Stimulated activated naive CD4-positive, alpha-beta T cell treated with Interleukin-2 at 50 U/mL for 16 hours (primary cell): ENCODE measurements around the gene PCDH1.
"Not testable (repeated sequence)": the region's sequence is repeated elsewhere in the genome, so short reads cannot be mapped to it uniquely, and the experiment has no call there.

Source experiments
- DNase-seq: peaks from one replicate; lab custom pipeline; 2025; lab: John Stamatoyannopoulos, UW

The PCDH1 gene

DNA sequence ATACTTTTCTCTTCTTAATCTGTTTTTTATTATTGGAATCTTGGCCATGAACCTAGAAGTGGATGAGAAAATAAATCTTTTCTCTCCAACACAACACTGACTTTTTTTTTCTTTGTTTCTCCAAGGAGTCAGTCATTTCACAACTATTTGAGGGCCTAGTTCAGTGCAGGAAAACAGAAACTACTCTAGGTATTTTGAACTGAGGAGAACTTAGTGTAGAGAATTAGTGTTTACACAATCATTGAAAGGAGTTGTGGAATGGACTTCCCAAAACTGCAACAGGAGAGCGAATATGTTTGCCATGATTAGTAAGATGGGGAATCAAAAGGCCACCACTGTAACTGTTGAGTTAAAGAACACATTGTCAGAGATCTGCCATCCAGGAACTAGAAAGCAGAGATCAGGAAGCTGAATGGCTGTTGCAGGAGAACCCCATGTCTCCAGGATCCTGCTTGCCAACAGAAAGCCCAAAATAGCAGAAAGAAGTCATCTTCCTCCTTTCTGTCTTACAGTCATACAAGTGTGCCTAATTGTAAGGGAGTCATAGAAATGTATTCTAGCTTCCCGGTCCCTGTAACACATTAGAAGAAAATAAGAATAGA lies 20.3 kb upstream of the PCDH1 start:
- DNase-seq, result no peak

GRCh38 chr5:141897425-141897824 lies 19.2 kb upstream of the PCDH1 start:
- DNase-seq, result no peak

- not testable (repeated sequence) for DNase-seq
Measured at GRCh38 chr5:141890429-141890828, 12.2 kb upstream of the PCDH1 start.

- no peak for DNase-seq
Measured at GRCh38 chr5:141889282-141889871, 11.2 kb upstream of the PCDH1 start.

DNA sequence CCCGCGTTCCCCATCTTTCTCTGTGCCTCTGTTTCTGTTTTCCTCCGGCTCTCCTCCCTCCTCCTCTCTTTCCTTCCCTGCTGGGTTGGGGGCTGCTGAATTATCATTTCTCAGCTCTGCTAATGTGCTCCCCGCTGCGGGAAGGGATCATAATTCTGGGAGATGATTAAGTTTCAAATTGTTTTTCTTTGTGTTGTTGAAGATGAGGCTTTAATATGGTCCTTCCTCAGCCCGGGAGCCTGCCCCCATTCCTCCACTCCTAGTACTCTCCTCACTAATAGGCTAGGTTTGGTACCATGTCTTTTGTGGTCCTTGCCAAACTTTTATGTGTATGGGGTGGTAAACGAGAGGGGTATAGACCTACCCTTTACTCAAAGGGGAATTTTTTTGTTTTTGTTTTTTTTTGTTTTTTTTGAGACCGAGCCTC lies 5.7 kb upstream of the PCDH1 start:
- DNase-seq, result no peak

GRCh38 chr5:141883184-141883891 lies 5.1 kb upstream of the PCDH1 start:
- no peak for DNase-seq

DNA sequence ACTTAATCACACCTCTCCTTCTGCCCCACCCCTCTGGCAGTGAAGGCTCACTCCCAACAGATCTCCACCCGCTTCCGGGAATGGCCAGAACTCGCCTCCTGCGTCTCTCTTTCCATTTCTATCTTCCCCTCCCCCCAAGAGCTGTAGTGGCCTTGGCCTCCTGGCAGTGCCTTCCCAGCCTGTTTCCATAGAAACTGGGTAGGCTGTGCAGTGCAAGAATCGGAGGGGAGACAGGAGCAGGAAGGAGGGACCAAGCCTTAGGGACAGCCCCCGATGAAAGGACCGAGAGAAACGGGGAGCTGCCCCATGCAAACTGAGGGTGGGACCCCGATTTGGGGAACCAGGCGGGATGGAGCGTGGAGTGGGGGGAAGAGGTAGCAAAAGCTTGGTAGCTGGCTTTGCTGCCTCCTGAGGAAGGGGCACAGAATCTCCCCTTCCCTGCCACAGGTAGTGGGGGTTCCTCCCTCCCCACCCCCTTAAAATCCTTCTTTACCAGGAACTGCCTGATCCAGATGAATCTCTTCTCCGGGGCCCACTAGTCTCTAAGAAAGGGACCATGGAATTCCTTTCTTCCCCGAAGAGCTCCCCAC lies 4.5 kb upstream of the PCDH1 start:
- no peak for DNase-seq

GRCh38 chr5:141881886-141882285 lies 3.7 kb upstream of the PCDH1 start:
- DNase-seq, result no peak

DNA sequence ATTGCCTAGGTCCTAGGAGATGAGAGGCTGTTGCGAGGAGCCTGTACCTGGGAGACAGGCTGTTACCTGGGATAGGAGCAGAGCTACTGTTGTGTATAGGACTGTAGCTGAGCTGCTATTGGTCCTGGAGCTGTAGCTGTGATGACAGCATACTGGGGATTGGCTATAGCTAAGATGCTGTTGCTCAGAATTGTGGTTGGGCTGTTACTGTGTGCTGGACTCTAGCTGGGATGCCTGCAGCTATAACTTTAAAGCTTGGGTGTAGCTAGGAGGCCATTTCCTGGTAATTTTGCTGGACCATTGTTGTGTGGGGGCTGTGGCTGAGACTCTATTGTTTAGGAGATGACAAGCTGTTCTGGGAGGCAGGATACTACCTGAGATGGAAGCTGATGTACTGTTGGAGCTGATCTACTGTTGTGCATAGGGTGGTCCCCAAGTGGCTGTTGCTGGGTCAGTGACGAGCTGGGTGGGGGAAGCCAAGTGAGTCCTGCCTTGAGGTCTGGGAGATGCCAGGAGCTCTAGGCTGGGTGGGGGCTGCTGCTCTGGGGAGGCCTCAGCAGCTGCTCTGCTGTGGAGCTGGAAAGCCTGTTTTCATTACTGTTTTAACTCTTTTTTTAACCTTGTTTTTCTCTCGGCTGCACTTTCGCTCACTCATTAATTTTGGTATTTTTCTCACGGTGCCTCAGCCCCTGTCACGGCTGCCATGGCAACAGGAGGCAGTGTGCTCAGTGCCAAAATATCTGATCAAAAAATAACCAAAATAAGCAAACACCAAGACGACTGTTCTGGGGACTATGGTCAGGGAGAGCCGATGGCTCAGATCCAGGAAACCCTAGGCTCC lies 3.0 kb upstream of the PCDH1 start:
- no peak for DNase-seq

DNA sequence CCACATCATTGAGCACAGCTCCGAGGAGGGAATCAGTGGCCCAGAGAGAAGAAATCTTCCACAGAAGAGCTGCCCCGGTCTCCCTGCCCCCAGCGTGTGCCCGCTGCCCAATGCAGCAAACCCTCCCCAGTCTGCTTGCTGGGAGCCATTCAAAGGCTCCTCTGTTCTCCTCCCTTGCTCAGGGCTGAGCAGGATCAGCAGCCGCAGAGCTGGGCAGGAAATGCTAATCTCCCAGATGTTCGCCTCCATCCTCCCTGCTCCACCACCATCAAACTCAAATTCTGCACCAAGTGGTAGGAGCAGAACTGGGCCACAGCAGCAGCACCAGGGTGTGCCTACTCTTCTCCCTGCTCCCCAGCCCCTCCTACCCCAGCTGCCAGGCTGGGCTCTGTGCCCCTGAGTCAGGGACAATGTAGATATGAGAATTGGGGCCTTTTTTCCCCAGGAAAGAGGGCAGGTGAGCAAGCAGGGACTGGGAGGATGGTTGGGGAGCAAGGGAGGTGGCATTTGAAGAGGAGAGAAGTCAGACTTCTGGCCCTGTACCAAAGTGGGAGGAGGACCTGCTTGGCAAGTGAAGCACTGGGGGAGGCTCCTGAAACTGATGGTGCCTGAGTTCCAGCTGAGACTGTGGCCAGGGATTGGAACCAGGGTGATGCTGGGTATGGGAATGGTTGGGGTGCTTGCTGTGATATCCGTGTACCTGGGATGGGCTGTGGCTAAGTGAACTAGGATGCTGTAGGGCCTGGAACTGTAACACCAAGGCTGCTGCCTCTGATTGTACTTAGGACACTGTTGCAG lies 1.9 kb upstream of the PCDH1 start:
- DNase-seq, result no peak

- DNase-seq, result no peak
Measured at GRCh38 chr5:141879426-141879759, 1.2 kb upstream of the PCDH1 start.

- DNase-seq, result peak; percentile 83
Measured at GRCh38 chr5:141878711-141879425, 658 bp upstream of the PCDH1 start.

DNA sequence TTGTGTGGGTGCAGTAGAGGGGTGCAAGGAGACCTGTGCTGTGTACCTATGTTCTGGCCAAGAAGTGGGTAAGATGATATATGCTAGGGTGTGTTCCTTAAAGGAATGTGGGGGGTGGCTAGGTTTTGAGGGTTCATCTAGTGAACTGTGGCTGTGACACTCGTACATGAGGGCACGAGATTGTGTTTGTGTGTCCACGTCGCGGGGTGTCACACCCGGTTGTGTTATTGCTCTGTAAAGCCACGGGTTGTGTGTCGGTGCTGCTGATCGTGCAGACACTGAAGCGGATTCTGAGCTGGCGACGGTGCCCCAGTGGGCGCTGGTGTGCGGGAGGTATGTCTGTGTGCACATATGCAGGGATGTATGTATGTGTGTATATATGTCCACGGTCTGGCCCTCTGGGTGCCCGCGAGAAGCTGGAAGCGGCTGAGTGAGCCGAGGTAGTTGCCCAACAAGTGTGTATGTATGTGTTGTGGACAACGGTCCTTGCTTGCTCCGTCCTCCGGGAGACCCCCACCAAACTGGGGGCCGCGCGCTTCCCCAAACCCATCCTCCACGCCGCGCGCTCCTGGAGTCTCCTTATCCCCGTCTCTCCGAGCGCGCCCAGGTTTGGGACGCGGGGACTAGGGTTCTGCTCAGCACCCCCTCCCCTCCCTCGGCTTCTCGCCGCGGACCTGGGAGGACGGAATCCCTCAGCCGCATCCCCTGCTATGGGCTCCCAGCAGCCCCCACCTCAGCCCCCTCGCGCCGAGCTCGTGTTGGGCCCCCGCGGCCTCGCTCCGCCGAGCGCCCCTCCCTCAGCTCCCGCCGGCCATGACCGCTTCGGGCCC lies 639 bp downstream of the PCDH1 start:
- peak; percentile 30 for DNase-seq

DNA sequence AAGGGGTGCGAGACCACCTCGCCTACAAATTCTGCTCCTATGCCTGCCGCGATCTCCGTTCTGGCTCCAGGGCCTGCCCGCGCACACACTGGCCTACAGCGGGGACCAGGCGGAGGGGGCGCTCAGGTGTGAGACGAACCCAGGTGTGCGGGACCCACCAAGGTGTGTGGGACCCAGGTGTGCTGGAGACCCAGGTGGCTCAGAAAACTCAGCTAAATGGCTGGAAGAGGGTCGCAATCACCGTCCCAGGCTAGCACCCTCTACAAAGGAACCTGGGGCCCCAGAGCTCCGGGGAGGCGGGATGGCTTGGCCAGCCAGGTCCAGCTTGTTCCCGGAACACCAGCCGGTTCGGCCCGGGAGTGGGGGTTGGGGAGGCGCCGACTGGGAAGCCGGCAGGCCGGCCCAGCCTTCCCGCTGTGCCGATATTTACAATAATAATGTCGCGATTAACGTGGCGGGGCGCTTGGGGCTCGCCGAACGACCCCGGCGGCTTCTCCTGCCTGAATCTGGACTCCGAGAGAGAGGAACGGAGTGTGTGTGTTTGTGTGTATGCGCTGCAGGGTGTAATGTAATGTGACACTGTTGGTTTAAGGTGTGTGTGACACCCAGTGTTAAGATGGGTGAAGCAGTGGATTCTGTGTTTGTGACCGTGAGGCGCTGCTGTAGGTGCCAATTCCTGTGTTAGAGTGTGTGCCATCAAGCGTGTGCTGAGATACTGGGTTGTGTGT lies 1.4 kb downstream of the PCDH1 start:
- DNase-seq, result no peak

DNA sequence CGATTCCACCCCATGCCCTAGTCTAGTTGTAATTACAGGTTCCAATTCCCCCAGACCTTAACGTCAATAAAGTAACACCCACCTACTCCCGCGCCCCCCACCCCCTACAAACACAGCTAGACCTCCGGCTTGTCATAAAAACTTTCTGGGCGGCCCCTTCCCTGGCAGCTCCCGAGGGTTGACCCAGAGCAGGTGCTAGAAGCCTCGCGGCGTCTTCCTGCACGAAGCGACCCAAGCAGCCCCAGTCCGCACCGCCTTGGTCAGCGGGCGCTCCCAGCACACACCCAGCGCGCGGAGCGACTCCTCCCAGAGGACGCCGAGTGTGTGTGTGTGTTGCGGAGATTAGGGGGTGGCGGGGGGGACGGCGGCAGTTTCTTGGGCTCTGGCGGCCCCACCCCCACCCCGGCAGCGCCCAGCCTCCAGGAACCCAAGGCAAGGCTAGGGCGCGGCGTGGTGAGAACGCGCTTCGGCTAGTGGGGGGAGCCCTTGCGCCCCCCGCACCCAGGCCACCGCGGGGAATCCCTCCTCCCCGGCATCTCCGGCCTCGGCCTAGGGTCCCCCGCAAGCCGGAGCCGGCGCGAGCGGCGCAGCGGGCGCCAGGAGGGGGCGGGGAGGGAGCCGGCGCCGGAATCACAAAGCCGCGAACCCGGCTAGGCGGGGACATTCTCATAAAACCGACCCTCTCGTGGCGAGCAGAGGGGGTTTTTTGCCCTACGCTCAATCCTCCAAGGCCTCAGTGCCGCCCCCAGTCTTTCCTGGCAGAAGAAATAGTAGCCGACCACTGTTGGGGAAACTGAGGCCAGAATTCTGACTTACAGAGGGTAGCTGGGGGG lies 2.2 kb downstream of the PCDH1 start:
- no peak for DNase-seq

DNA sequence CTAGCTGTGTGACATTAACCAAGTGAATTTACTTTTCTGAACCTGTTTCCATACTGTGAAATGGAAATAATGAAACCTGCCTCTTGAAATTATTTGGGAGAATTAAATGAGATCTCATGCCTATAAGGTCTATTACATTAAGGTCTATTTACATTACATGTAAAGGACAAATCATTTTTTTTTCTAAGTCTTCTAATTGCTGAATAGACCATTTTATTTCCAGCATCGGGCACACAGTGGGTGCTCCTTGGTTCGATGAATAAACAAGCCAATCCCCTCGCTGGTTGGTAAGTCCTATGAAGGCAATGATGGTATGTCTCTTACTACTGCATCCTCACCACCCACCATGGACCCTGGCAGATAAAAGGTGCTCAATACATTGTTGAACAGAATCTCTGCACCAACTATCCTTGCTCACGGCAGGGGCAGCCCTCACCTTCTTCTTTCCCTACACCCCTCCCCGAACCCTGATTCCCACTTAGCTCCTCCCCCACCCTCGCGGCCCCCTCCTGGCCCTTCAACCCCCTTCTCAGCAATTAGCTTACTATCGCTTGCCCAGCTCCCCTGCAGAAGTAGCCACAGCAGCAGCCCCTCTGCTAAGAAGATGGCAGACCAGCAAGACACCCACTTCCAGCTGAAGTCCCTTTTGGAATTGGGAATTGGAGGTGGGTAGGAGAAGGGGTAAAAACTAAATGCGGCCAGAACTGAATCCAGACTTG lies 3.0 kb downstream of the PCDH1 start:
- no peak for DNase-seq

- DNase-seq, result no peak
Measured at GRCh38 chr5:141874262-141874964, 3.8 kb downstream of the PCDH1 start.
